PC-3 (cell line): ENCODE measurements around the gene CSPG4. TPM values are rescaled to one million over a fixed set of nuclear protein-coding genes. Genes with fewer than 3 reads are reported as not detected.
A peak's percentile ranks its signal among the peaks of the same experiment; 100 is the strongest.

Source experiments
- ATAC-seq: fragments of 200-7000 bp; cut with Tn5 transposase; 2 replicates; pipeline ENCODE4 v1.9.1; 2020; ENCODE audit warnings: mild to moderate bottlenecking, moderate library complexity
- BruUV-seq: library from RNA; stranded (reverse); fragments of 400-500 nt; replicated peaks from 2 replicates; lab custom pipeline; 2021; lab: Mats Ljungman, UMichigan
- CTCF ChIA-PET: fragments of 300-600 bp; sonication (Branson Sonifier 250); formaldehyde crosslinking; loops from one replicate; lab custom pipeline; 2022; ENCODE audit warnings: antibody characterized with exemption; lab: Charles Lee
- POLR2A ChIA-PET: fragments of 300-600 bp; sonication (Branson Sonifier 250); formaldehyde crosslinking; loops from one replicate; lab custom pipeline; 2022; ENCODE audit warnings: antibody characterized with exemption; ENCODE audit not compliant: unreplicated experiment; lab: Charles Lee
- DNase-seq: peaks from one replicate; pipeline ENCODE4 v3.0.0-alpha.2; 2015
- H2AFZ ChIP-seq: fragments of 300-600 bp; sonication (generic); 2 replicates; pipeline ENCODE4 v1.6.0; 2016; ENCODE audit warnings: antibody characterized with exemption, low read length
- H3F3A ChIP-seq: fragments of 300-600 bp; sonication (generic); one replicate; pipeline ENCODE4 v1.6.0; 2017; ENCODE audit warnings: antibody characterized with exemption, low read length, control low read depth, mild to moderate bottlenecking; ENCODE audit not compliant: unreplicated experiment
- H3K27ac ChIP-seq: fragments of 300-600 bp; sonication (generic); 2 replicates; pipeline ENCODE4 v1.5.1; 2016; ENCODE audit warnings: mild to moderate bottlenecking, low read length
- H3K27me3 ChIP-seq: fragments of 300-600 bp; sonication (generic); 2 replicates; pipeline ENCODE4 v1.6.1; 2016; ENCODE audit warnings: low read length, mixed read lengths
- H3K36me3 ChIP-seq: fragments of 300-600 bp; sonication (generic); 2 replicates; pipeline ENCODE4 v1.6.1; 2016; ENCODE audit warnings: low read depth, mixed run types, low read length, mixed read lengths
- H3K4me1 ChIP-seq: fragments of 300-600 bp; sonication (generic); 2 replicates; pipeline ENCODE4 v1.5.1; 2016; ENCODE audit warnings: low read length; ENCODE audit not compliant: insufficient read depth
- H3K4me2 ChIP-seq: fragments of 300-600 bp; sonication (generic); 2 replicates; pipeline ENCODE4 v1.6.0; 2016; ENCODE audit warnings: low read length
- H3K4me3 ChIP-seq: fragments of 300-600 bp; sonication (generic); 2 replicates; pipeline ENCODE4 v1.5.1; 2016; ENCODE audit warnings: mild to moderate bottlenecking, low read length, mixed read lengths
- H3K79me2 ChIP-seq: fragments of 300-600 bp; sonication (generic); 2 replicates; pipeline ENCODE4 v1.6.1; 2017; ENCODE audit warnings: low read length, mixed read lengths
- H3K9ac ChIP-seq: fragments of 300-600 bp; sonication (generic); 2 replicates; pipeline ENCODE4 v1.6.0; 2016; ENCODE audit warnings: mild to moderate bottlenecking, low read length
- H3K9me2 ChIP-seq: fragments of 300-600 bp; sonication (generic); replicated peaks from 2 replicates; pipeline ENCODE4 v1.6.1; 2016; ENCODE audit warnings: mixed run types, low read length, mixed read lengths
- H3K9me3 ChIP-seq: fragments of 300-600 bp; sonication (generic); 2 replicates; pipeline ENCODE4 v1.6.1; 2016; ENCODE audit warnings: low read length, mixed read lengths
- H4K20me1 ChIP-seq: fragments of 300-600 bp; sonication (generic); 2 replicates; pipeline ENCODE4 v1.6.1; 2016; ENCODE audit warnings: low read length, mixed read lengths
- EZH2 ChIP-seq: fragments of 300-600 bp; sonication (generic); IDR thresholded peaks from one replicate; pipeline ENCODE4 v1.6.1; 2017; ENCODE audit warnings: antibody characterized with exemption, mild to moderate bottlenecking, low read length; ENCODE audit not compliant: unreplicated experiment
- EZH2phosphoT487 ChIP-seq: fragments of 300-600 bp; sonication (generic); IDR thresholded peaks from 2 replicates; pipeline ENCODE4 v1.6.1; 2018; ENCODE audit warnings: mild to moderate bottlenecking, antibody characterized with exemption, low read length, borderline replicate concordance
- intact Hi-C: fragments of 100-400 bp; cut with micrococcal nuclease; formaldehyde crosslinking; loops from 2 replicates; pipeline ENCODE4 v1.9.0; 2023
- total RNA-seq: library from RNA; depleted of rRNA; stranded (reverse); fragments of >200 nt; gene quantifications from 2 replicates; pipeline ENCODE4 v1.2.3, GENCODE V29; 2014; rRNA removed
- TF ChIP-seq, protein P1 (sequence below): fragments of 300-600 bp; sonication (generic); conservative IDR thresholded peaks from 2 replicates; pipeline ENCODE4 v1.5.1; 2017; ENCODE audit warnings: antibody characterized with exemption, low read depth, mild to moderate bottlenecking, low read length

Gene CSPG4
- total RNA-seq, 1 experiment from 2014 or later = 2.0 TPM

DNA sequence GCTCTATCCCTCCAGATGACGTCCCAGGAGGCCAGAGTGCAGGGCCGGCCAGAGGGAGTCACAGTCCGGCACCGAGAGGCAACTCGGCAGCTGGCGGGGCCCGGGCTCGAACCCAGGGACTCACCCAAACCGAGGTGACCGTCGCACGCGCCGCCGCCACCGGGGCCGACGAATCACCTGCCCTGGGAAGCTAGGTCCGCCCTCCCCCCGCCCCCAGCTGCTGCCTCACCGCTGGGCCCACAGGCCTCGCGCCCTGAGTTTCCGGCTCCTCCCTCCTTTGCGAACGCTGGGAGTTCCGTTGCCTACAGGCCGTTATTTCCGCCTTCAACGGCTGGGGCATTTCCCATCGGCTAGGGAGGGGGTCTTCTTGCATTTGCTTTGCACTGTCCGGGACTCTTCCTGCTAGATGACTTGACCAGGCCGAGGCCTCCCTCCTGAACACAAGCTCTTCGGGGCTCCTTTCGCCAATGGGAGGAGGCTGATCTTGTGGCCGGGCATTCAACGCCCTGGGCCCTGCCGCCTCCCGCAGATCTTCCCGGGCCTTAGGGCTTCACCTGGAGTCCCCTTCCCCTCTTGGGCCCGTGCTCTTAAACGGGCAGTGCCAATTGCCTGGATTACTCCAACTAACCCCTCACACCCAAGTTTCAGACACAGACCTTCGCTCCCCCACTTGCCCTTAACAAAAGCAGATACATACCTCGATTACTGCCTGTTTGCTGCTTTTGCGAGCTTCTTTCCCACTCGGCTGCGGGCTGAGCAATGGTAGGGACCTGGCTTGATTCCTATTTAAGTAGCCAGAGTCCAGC is 86.9 kb downstream of the CSPG4 start, which contains the start of gene SNUPN:
TSS of gene SNUPN (minus strand) at position 184 of the 806 bp plus-strand sequence. CDS start 4,674 bp downstream, outside the sequence.
- H3K79me2 ChIP-seq = no peaks in the 10 kb centered on the region
- peak; percentile 80 for DNase-seq
- peak within 1 kb of the TSS; percentile 93 for H3K4me3 ChIP-seq
- ChIA-PET POLR2A (interaction anchor here (0.5 to 1.5 kb wide), 4 partner anchors 13 to 175 kb away, joined by 3 to 16 read pairs (median 4); no protein-coding TSS in a partner anchor), CTCF (interaction anchor here (0.7 kb wide), 1 partner anchor 178 kb away, joined by 8 read pairs; no protein-coding TSS in a partner anchor)
- intact Hi-C loops = loop anchor here (5.0 kb wide), 1 partner anchor 48 kb away; the partner anchor contains the start of gene PTPN9
- H3K4me1 ChIP-seq = peaks cover 24% of the 10 kb centered on the region
- peak within 1 kb of the TSS; percentile 86 for H3K9ac ChIP-seq
- no peaks in the 10 kb centered on the region for H4K20me1 ChIP-seq
- no peak for TF ChIP-seq EZH2
- no peak for TF ChIP-seq EZH2phosphoT487
- TF ChIP-seq, protein P1, sequence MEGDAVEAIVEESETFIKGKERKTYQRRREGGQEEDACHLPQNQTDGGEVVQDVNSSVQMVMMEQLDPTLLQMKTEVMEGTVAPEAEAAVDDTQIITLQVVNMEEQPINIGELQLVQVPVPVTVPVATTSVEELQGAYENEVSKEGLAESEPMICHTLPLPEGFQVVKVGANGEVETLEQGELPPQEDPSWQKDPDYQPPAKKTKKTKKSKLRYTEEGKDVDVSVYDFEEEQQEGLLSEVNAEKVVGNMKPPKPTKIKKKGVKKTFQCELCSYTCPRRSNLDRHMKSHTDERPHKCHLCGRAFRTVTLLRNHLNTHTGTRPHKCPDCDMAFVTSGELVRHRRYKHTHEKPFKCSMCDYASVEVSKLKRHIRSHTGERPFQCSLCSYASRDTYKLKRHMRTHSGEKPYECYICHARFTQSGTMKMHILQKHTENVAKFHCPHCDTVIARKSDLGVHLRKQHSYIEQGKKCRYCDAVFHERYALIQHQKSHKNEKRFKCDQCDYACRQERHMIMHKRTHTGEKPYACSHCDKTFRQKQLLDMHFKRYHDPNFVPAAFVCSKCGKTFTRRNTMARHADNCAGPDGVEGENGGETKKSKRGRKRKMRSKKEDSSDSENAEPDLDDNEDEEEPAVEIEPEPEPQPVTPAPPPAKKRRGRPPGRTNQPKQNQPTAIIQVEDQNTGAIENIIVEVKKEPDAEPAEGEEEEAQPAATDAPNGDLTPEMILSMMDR = no peak
- H3K9me3 ChIP-seq = no peaks in the 10 kb centered on the region
- peak within 1 kb of the TSS; percentile 98 for H3K4me2 ChIP-seq
- no peaks in the 10 kb centered on the region for H3K9me2 ChIP-seq
- H3F3A ChIP-seq = peaks cover 15% of the 10 kb centered on the region
- peak within 1 kb of the TSS; percentile 100 for H2AFZ ChIP-seq
- no peaks in the 10 kb centered on the region for H3K27me3 ChIP-seq
- peak; percentile 73 for ATAC-seq
- H3K36me3 ChIP-seq = no peaks in the 10 kb centered on the region
- TSS peak; percentile 91 for BruUV-seq
- peak within 1 kb of the TSS; percentile 78 for H3K27ac ChIP-seq

Other genes starting within 250 kb of the CSPG4 start
- 9.1 and 15.7 TPM in 2 replicates for gene PTPN9, start 133.5 kb downstream of the CSPG4 start, total RNA-seq
- gene SNUPN, start 87.1 kb downstream of the CSPG4 start, total RNA-seq = 7.9 and 13.5 TPM in 2 replicates
- 92.6 and 95.4 TPM in 2 replicates for gene IMP3, start 72.6 kb downstream of the CSPG4 start, total RNA-seq
- gene SNX33, start 64.9 kb downstream of the CSPG4 start, total RNA-seq = 16.2 and 16.8 TPM in 2 replicates
- 18.5 and 20.3 TPM in 2 replicates for gene UBE2Q2, start 130.6 kb upstream of the CSPG4 start, total RNA-seq
- gene FBXO22, start 191.0 kb upstream of the CSPG4 start, total RNA-seq = 41.1 and 51.4 TPM in 2 replicates